GM12892 (cell line): ENCODE data around the gene SEPTIN11.

Source experiments
- POLR2A ChIP-seq: IDR thresholded peaks from 2 replicates; pipeline ENCODE4 v1.6.1; 2011; ENCODE audit warnings: low read depth, low read length, control low read depth
- POLR2AphosphoS5 ChIP-seq: IDR thresholded peaks from 2 replicates; pipeline ENCODE4 v1.6.1; 2011; ENCODE audit warnings: low read depth, low read length, control low read depth
- TAF1 ChIP-seq: IDR thresholded peaks from 2 replicates; pipeline ENCODE4 v1.6.1; 2011; ENCODE audit warnings: low read depth, mild to moderate bottlenecking, control low read depth, low read length, borderline replicate concordance

- no peak for TF ChIP-seq POLR2A
- TF ChIP-seq POLR2AphosphoS5, result no peak
- TF ChIP-seq TAF1, result no peak
Measured at GRCh38 chr4:76982638-76983584, 33.4 kb downstream of the SEPTIN11 start.
